HG02588 (cell line): Measurements from ENCODE around the gene CDC23.
"Not testable (repeated sequence)": the region's sequence is repeated elsewhere in the genome, so short reads cannot be mapped to it uniquely, and the experiment has no call there.

Experiments used
- ATAC-seq: cut with Tn5 transposase; IDR thresholded peaks from one replicate; pipeline ENCODE4 v1.9.1; 2021; ENCODE audit warnings: mild to moderate bottlenecking, moderate library complexity; ENCODE audit not compliant: unreplicated experiment

The CDC23 gene

GRCh38 chr5:138148811-138149210, 64.3 kb downstream of the CDC23 start:
- ATAC-seq = no peak

DNA sequence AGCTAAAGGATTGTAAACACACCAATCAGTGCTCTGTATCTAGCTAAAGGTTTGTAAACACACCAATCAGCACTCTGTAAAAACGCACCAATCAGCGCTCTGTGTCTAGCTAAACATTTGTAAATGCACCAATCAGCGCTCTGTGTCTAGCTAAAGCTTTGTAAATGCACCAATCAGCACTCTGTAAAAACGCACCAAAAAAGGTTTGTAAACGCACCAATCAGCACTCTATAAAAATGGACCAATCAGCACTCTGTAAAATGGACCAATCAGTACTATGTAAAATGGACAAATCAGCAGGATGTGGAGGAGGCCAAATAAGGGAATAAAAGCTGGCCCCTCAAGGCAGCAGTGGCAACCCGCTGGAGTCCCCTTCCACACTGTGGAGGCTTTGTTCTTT, 69.5 kb downstream of the CDC23 start:
- not testable (repeated sequence) for ATAC-seq

- no peak for ATAC-seq
These were observed 71.4 kb downstream of the CDC23 start for GRCh38 chr5:138141734-138142133.

DNA sequence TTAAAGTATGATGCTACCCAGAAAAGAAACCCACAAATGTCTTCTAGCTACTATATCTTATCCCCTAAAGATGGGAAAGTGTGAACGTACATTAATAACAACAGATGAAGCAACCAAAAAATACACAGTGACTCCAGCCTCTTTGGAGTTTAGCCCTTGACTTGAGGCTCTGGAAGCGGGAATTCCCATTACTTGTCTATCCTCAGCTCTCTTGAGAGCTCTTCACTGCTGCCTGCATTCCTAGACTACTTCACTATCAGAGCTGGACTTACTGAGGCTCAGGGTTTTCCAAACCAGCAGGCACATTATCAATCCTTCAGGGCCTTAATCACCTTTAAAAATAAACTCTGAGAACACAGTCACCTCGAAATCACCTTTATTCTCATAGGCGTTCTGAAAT, 72.9 kb downstream of the CDC23 start:
- ATAC-seq = no peak

GRCh38 chr5:138139781-138140090, 73.4 kb downstream of the CDC23 start:
- no peak for ATAC-seq

DNA sequence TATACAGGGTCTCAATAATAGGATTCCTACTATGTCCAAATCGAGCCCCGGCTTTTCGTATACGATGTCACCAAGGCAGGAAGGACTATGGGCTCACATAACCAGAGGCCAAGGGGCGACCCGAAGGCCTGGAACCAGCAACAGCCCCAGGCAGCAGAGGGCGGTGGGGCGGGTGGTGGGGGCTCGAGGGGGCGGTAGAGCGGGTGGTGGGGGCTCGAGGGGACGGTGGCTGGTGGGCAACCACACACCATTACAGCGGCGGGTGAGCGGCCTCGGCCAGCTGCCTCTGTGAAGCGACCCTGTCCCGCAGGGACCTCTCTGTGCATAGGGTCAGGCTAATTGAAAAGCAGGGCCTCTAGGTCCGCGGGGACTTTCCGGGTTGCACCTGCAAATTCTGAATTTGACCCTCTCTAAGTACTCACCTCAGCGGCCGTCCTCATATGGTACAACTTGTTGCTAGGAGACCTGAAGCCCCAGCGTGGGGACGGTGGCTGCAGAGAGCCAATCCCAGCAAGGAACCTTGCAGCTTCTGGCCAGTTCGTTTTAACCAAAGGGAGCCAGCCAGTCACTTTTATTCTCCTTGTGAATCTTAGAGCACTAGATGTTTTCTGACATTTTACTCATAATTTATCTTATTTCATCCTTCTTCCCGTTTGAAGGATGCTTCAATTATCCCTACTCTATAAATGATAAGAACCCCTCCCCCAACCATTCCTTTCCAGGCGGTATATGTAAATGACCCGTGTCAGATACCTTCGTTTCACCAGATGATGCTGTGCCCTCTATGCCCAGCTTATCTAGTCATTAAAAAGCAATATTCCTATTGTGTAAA, 74.0 kb downstream of the CDC23 start, which contains the start of gene NME5:
NME5 (minus strand) TSS at position 480 of the 832 bp plus-strand sequence. CDS start 648 bp downstream, outside the sequence.
- no peak for ATAC-seq
